OCI-M2 (cell line): ENCODE data around the gene GLRA1.

ENCODE experiments used
- DNase-seq: peaks from one replicate; lab custom pipeline; 2025; ENCODE audit not compliant: unreplicated experiment; lab: John Stamatoyannopoulos, UW

GLRA1 gene

GRCh38 chr5:151924564-151925301, at the start of gene GLRA1:
GLRA1 (minus strand) TSS chr5:151924851; CDS start chr5:151924549, 302 bp downstream.
- DNase-seq: no peak

- no peak for DNase-seq
Measured at GRCh38 chr5:151970885-151971284, 46.2 kb upstream of the GLRA1 start.

- DNase-seq: no peak
Measured at GRCh38 chr5:151967865-151968264, 43.2 kb upstream of the GLRA1 start.

- no peak for DNase-seq
Measured at GRCh38 chr5:151966046-151966445, 41.4 kb upstream of the GLRA1 start.

GRCh38 chr5:151964471-151964870, 39.8 kb upstream of the GLRA1 start:
- no peak for DNase-seq

GRCh38 chr5:151961557-151961956, 36.9 kb upstream of the GLRA1 start:
- DNase-seq: no peak

- no peak for DNase-seq
Measured at GRCh38 chr5:151958111-151958510, 33.5 kb upstream of the GLRA1 start.

GRCh38 chr5:151956725-151957124, 32.1 kb upstream of the GLRA1 start:
- DNase-seq: no peak

- DNase-seq: no peak
Measured at GRCh38 chr5:151954255-151954654, 29.6 kb upstream of the GLRA1 start.

- no peak for DNase-seq
Measured at GRCh38 chr5:151953833-151954232, 29.2 kb upstream of the GLRA1 start.

- DNase-seq: no peak
Measured at GRCh38 chr5:151952238-151952637, 27.6 kb upstream of the GLRA1 start.

- DNase-seq: no peak
Measured at GRCh38 chr5:151950706-151951105, 26.1 kb upstream of the GLRA1 start.

- DNase-seq: no peak
Measured at GRCh38 chr5:151949701-151950308, 25.2 kb upstream of the GLRA1 start.

GRCh38 chr5:151949113-151949512, 24.5 kb upstream of the GLRA1 start:
- DNase-seq: no peak

- no peak for DNase-seq
Measured at GRCh38 chr5:151947931-151948608, 23.4 kb upstream of the GLRA1 start.

- no peak for DNase-seq
Measured at GRCh38 chr5:151937851-151938250, 13.2 kb upstream of the GLRA1 start.

GRCh38 chr5:151935135-151935695, 10.6 kb upstream of the GLRA1 start:
- DNase-seq: no peak

GRCh38 chr5:151931260-151931659, 6.6 kb upstream of the GLRA1 start:
- no peak for DNase-seq

GRCh38 chr5:151926188-151926587, 1.5 kb upstream of the GLRA1 start:
- DNase-seq: no peak

GRCh38 chr5:151925340-151925739, 689 bp upstream of the GLRA1 start:
- no peak for DNase-seq

GRCh38 chr5:151923866-151924476, 680 bp downstream of the GLRA1 start:
- no peak for DNase-seq
